Activated naive CD4-positive, alpha-beta T cell treated with anti-CD3 and anti-CD28 coated beads, Interleukin-2, amount 50 U/mL, for 72 hours (primary cell): ENCODE results near the gene SDK1. TPM values are rescaled to one million over a fixed set of nuclear protein-coding genes. Genes with fewer than 3 reads are reported as not detected.
"Not testable (repeated sequence)": the region's sequence is repeated elsewhere in the genome, so short reads cannot be mapped to it uniquely, and the experiment has no call there.

ENCODE experiments used
- ATAC-seq, 2 donors: fragments of 150-1000 bp; cut with Tn5 transposase; 2 replicates each; pipeline ENCODE4 v1.10.0; 2021; ENCODE audit warnings: mild to moderate bottlenecking in 2 of 2, moderate library complexity in 2 of 2
- DNase-seq, 2 donors: peaks; one replicate each; pipeline ENCODE4 v3.0.0; 2021 to 2022; ENCODE audit warnings: low spot score in 2 of 2
- H3K27ac Mint-ChIP-seq, 2 donors: one replicate each; pipeline ENCODE4 v1.8.0; 2022; ENCODE audit warnings: mild to moderate bottlenecking in 2 of 2, mixed read lengths in 2 of 2
- H3K36me3 Mint-ChIP-seq, 2 donors: one replicate each; pipeline ENCODE4 v1.8.0; 2022; ENCODE audit warnings: mixed read lengths in 2 of 2
- H3K9me3 Mint-ChIP-seq, 2 donors: one replicate each; pipeline ENCODE4 v1.8.0; 2022; ENCODE audit warnings: mixed read lengths in 2 of 2
- total RNA-seq, 2 donors: library from RNA; stranded (reverse); gene quantifications; one replicate each; pipeline ENCODE4 v1.2.3, GENCODE V29; 2022

Gene SDK1
- total RNA-seq, 2 donors from 2014 or later = 1.3 to 2.1 TPM

GRCh38 chr7:4233621-4234497 is 932.8 kb downstream of the SDK1 start:
- DNase-seq = no peak
- no peak for ATAC-seq
- no peaks in the 10 kb centered on the region for H3K9me3 Mint-ChIP-seq
- H3K36me3 Mint-ChIP-seq = no peaks in the 10 kb centered on the region
- no peak overlapping the region for H3K27ac Mint-ChIP-seq

- ATAC-seq = no peak
- DNase-seq = no peak
- Mint-ChIP-seq H3K27ac (no peak overlapping the region), H3K9me3 (no peaks in the 10 kb centered on the region), H3K36me3 (no peaks in the 10 kb centered on the region)
These were observed 933.4 kb downstream of the SDK1 start for GRCh38 chr7:4234498-4234855.

GRCh38 chr7:4234886-4235285 is 933.8 kb downstream of the SDK1 start:
- ATAC-seq (no peak), DNase-seq (no peak)
- Mint-ChIP-seq H3K36me3 (no peaks in the 10 kb centered on the region), H3K9me3 (no peaks in the 10 kb centered on the region), H3K27ac (no peak overlapping the region)

- Mint-ChIP-seq H3K9me3 (no peaks in the 10 kb centered on the region), H3K36me3 (no peaks in the 10 kb centered on the region), H3K27ac (no peak overlapping the region)
- ATAC-seq = no peak
- DNase-seq = no peak
These were observed 934.5 kb downstream of the SDK1 start for GRCh38 chr7:4235596-4235995.

GRCh38 chr7:4236389-4236788 is 935.3 kb downstream of the SDK1 start:
- Mint-ChIP-seq H3K27ac (peak overlapping the region; percentile 16 to 60), H3K36me3 (no peaks in the 10 kb centered on the region)

GRCh38 chr7:4236873-4237272 is 935.8 kb downstream of the SDK1 start:
- not testable (repeated sequence) for DNase-seq, H3K36me3 Mint-ChIP-seq, ATAC-seq, H3K9me3 Mint-ChIP-seq
- H3K27ac Mint-ChIP-seq = peak overlapping the region in 1 of 2 donors; percentile 16

More at GRCh38 chr7:4236389-4236788, 935.3 kb downstream of the SDK1 start:
- ATAC-seq = no peak
- no peak for DNase-seq
- H3K9me3 Mint-ChIP-seq = no peaks in the 10 kb centered on the region

GRCh38 chr7:4237296-4238235 is 936.5 kb downstream of the SDK1 start:
- no peak overlapping the region for H3K27ac Mint-ChIP-seq
- H3K36me3 Mint-ChIP-seq = no peaks in the 10 kb centered on the region
- DNase-seq = no peak
- no peak for ATAC-seq
- H3K9me3 Mint-ChIP-seq = no peaks in the 10 kb centered on the region

- no peak for DNase-seq
- no peaks in the 10 kb centered on the region for H3K36me3 Mint-ChIP-seq
- H3K9me3 Mint-ChIP-seq = peaks cover 0 to 3% of the 10 kb centered on the region in 2 donors
- ATAC-seq = no peak
- no peak overlapping the region for H3K27ac Mint-ChIP-seq
These were observed 937.8 kb downstream of the SDK1 start for GRCh38 chr7:4238861-4239260.

GRCh38 chr7:4240042-4240441 is 939.0 kb downstream of the SDK1 start:
- H3K27ac Mint-ChIP-seq = peak overlapping the region; percentile 46 to 53
- H3K9me3 Mint-ChIP-seq = peaks cover 0 to 3% of the 10 kb centered on the region in 2 donors
- DNase-seq = no peak
- no peak for ATAC-seq
- H3K36me3 Mint-ChIP-seq = no peaks in the 10 kb centered on the region

- no peak for ATAC-seq
- peaks cover 0 to 5% of the 10 kb centered on the region in 2 donors for H3K36me3 Mint-ChIP-seq
- no peak for DNase-seq
- peak overlapping the region; percentile 46 to 53 for H3K27ac Mint-ChIP-seq
- peaks cover 0 to 3% of the 10 kb centered on the region in 2 donors for H3K9me3 Mint-ChIP-seq
These were observed 939.7 kb downstream of the SDK1 start for GRCh38 chr7:4240520-4241303.

- no peak overlapping the region for H3K27ac Mint-ChIP-seq
- peaks cover 0 to 5% of the 10 kb centered on the region in 2 donors for H3K36me3 Mint-ChIP-seq
- ATAC-seq = no peak
- no peak for DNase-seq
- peaks cover 0 to 3% of the 10 kb centered on the region in 2 donors for H3K9me3 Mint-ChIP-seq
These were observed 940.2 kb downstream of the SDK1 start for GRCh38 chr7:4241304-4241612.

- peak overlapping the region in 1 of 2 donors; percentile 68 for H3K27ac Mint-ChIP-seq
- H3K9me3 Mint-ChIP-seq = peaks cover 0 to 3% of the 10 kb centered on the region in 2 donors
- H3K36me3 Mint-ChIP-seq = peaks cover 0 to 5% of the 10 kb centered on the region in 2 donors
- ATAC-seq (no peak), DNase-seq (no peak)
These were observed 940.7 kb downstream of the SDK1 start for GRCh38 chr7:4241791-4242190.

- no peak for ATAC-seq
- Mint-ChIP-seq H3K36me3 (peaks cover 0 to 5% of the 10 kb centered on the region in 2 donors), H3K9me3 (peaks cover 0 to 3% of the 10 kb centered on the region in 2 donors), H3K27ac (no peak overlapping the region)
- no peak for DNase-seq
These were observed 941.7 kb downstream of the SDK1 start for GRCh38 chr7:4242706-4243105.

- peaks cover 0 to 5% of the 10 kb centered on the region in 2 donors for H3K36me3 Mint-ChIP-seq
- peaks cover 8 to 11% of the 10 kb centered on the region in 2 donors for H3K9me3 Mint-ChIP-seq
- ATAC-seq (no peak), DNase-seq (no peak)
- H3K27ac Mint-ChIP-seq = no peak overlapping the region
These were observed 943.0 kb downstream of the SDK1 start for GRCh38 chr7:4244041-4244440.

- H3K27ac Mint-ChIP-seq = no peak overlapping the region
- ATAC-seq (no peak), DNase-seq (no peak)
- H3K9me3 Mint-ChIP-seq = peaks cover 8 to 11% of the 10 kb centered on the region in 2 donors
- H3K36me3 Mint-ChIP-seq = peaks cover 0 to 5% of the 10 kb centered on the region in 2 donors
These were observed 943.6 kb downstream of the SDK1 start for GRCh38 chr7:4244635-4245034.

GRCh38 chr7:4245135-4245865 is 944.2 kb downstream of the SDK1 start:
- ATAC-seq (no peak), DNase-seq (no peak)
- H3K9me3 Mint-ChIP-seq = peaks cover 8 to 11% of the 10 kb centered on the region in 2 donors
- peaks cover 0 to 5% of the 10 kb centered on the region in 2 donors for H3K36me3 Mint-ChIP-seq
- no peak overlapping the region for H3K27ac Mint-ChIP-seq
